ENCODE results near the gene CHRNA7.
"Not testable (repeated sequence)": the region's sequence is repeated elsewhere in the genome, so short reads cannot be mapped to it uniquely, and the experiment has no call there.

Gene CHRNA7

DNA sequence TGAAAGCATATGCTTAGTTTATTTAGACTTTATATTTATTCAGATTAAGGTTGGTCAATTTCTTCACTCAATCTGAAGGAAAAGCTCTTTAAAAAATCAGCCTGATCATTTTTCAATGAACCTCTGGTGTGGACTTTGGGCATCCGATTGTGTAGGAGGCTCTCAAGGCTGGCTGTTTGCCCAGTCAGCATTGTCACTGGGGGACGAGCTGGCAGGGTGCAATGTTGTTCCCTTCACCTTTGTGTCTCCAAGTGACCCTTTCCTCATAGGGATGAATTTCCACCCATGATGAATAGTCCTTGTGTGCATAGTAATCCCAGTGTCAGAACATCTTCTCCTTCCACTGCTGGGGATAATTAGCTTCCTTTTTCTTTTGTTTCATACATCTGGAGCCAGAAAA lies 102.5 kb downstream of the CHRNA7 start:
- 84 to 90% methylated on average over 2 of the region's 2 CpGs for WGBS, 2 experiments
- no peaks in the 10 kb centered on the region for H3K4me1 ChIP-seq (ENCODE audit: control insufficient read depth, insufficient read depth, low read length)

DNA sequence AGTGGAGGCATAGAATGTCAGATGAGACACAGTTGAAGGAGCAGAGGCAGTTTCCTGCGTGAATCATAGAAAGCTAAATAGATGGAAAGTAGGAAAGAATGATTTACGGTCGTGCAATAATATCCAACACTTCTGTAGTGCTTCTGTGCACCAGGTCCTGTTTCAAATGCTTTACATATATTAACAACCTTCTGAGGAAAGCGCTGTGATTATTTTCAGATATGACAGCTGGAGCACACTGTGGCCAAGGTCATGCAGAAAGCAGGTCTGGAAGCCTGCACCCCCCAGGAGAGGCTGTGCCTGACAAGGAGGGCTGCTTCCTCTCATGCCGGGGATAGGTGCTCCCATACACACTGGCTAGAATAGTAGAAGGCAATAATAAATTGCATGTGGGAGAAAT lies 104.5 kb downstream of the CHRNA7 start:
- H3K36me3 ChIP-seq (ENCODE audit: control insufficient read depth, insufficient read depth, low read length): no peaks in the 10 kb centered on the region
- H3K27me3 ChIP-seq (ENCODE audit: control insufficient read depth, insufficient read depth, low read length, poor library complexity, severe bottlenecking): no peaks in the 10 kb centered on the region
- 88 to 94% methylated on average over 5 of the region's 5 CpGs for WGBS, 2 experiments
- H3K4me1 ChIP-seq (ENCODE audit: control insufficient read depth, insufficient read depth, low read length): no peaks in the 10 kb centered on the region
- H3K9me3 ChIP-seq (ENCODE audit: control insufficient read depth, low read length): no peaks in the 10 kb centered on the region
- H3K4me3 ChIP-seq (ENCODE audit: insufficient read depth, low read depth, low read length): no peak overlapping the region
- H3K27ac ChIP-seq (ENCODE audit: insufficient read depth, low read depth, low read length, poor library complexity, severe bottlenecking): no peak overlapping the region

More for the DNA sequence above, 102.5 kb downstream of the CHRNA7 start:
- Histone ChIP-seq H3K27me3 (ENCODE audit: control insufficient read depth, insufficient read depth, low read length, poor library complexity, severe bottlenecking) (no peaks in the 10 kb centered on the region), H3K4me3 (ENCODE audit: insufficient read depth, low read depth, low read length) (no peak overlapping the region), H3K36me3 (ENCODE audit: control insufficient read depth, insufficient read depth, low read length) (no peaks in the 10 kb centered on the region), H3K27ac (ENCODE audit: insufficient read depth, low read depth, low read length, poor library complexity, severe bottlenecking) (no peak overlapping the region), H3K9me3 (ENCODE audit: control insufficient read depth, low read length) (no peaks in the 10 kb centered on the region)

DNA sequence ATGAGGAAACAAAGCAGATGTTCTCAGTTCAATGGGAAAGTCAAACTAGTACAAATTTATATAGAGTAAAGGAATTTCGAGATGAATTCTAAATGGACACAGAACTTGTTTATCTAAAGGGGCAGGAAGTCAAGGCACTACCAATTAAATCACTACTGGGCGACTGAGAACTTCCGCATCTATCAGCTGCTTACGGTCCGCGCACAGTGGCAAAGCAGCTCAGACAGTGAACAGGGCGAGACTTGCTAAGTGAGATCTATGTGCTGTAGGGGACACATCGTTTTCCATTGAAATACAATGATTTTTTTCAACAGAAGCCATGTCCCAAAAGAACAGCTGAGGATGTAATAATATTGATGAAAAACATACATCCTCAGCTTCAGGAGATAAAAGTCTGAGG lies 105.0 kb downstream of the CHRNA7 start:
- H3K4me3 ChIP-seq (ENCODE audit: insufficient read depth, low read depth, low read length): no peak overlapping the region
- H3K36me3 ChIP-seq (ENCODE audit: control insufficient read depth, insufficient read depth, low read length): no peaks in the 10 kb centered on the region
- 94 to 97% methylated on average over 7 to 8 of the region's 8 CpGs for WGBS, 2 experiments
- no peaks in the 10 kb centered on the region for H3K27me3 ChIP-seq (ENCODE audit: control insufficient read depth, insufficient read depth, low read length, poor library complexity, severe bottlenecking)
- H3K4me1 ChIP-seq (ENCODE audit: control insufficient read depth, insufficient read depth, low read length): no peaks in the 10 kb centered on the region
- H3K9me3 ChIP-seq (ENCODE audit: control insufficient read depth, low read length): no peaks in the 10 kb centered on the region
- H3K27ac ChIP-seq (ENCODE audit: insufficient read depth, low read depth, low read length, poor library complexity, severe bottlenecking): no peak overlapping the region

DNA sequence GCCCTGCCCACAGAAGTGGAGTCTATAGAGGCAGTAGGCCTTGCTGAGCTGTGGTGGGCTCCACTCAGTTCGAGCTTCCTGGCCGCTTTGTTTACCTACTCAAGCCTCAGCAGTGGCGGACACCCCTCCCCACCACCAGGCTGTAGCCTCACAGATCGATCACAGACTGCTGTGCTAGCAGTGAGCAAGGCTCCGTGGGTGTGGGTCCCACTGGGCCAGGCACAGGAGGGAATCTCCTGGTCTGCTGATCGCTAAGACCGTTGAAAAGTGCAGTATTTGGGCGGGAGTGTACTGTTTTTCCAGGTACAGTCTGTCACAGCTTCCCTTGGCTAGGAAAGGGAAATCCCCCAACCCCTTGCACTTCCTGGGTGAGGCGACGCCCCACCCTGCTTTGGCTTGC lies 115.2 kb downstream of the CHRNA7 start:
- 92% methylated on average over 10 of the region's 10 CpGs for WGBS, 2 experiments
- H3K9me3 ChIP-seq (ENCODE audit: control insufficient read depth, low read length); H3K4me1 ChIP-seq (ENCODE audit: control insufficient read depth, insufficient read depth, low read length); H3K27me3 ChIP-seq (ENCODE audit: control insufficient read depth, insufficient read depth, low read length, poor library complexity, severe bottlenecking); H3K36me3 ChIP-seq (ENCODE audit: control insufficient read depth, insufficient read depth, low read length); H3K4me3 ChIP-seq (ENCODE audit: insufficient read depth, low read depth, low read length); H3K27ac ChIP-seq (ENCODE audit: insufficient read depth, low read depth, low read length, poor library complexity, severe bottlenecking): not testable (repeated sequence)

DNA sequence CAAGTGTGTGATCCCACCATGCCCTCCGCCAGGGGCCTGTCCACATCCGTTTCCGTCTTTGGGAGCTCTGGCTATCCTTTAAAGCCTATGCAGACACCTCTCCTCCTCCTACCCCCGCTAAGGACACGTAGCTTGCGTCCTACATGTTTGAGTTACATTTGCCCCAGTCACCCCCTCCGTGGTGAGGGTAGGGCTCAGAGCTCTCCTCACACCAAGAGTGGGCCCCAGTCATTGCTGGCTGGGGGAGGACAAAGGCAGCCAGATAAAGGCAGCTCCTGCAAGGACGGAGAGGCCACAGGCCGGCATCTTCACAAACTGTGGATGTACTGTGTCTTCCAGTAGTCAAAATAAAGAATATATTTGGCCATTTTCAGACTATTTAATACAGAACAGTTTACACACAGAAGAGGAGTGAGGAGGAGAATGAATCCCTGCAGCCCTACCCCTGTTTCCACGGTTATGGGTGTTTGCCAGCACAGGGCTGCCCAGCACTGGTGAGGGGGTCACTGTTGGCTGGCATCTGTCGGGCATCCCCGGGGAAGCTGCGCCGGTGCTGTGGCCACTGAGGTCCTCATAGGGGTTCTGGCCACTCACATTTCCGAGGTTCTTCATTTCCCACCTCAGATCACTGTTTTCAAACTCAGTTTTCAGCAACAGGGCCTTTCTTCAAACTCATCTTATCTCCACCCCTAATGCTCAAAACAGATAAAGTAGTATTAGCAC lies 118.7 kb downstream of the CHRNA7 start:
- H3K36me3 ChIP-seq (ENCODE audit: control insufficient read depth, insufficient read depth, low read length): no peaks in the 10 kb centered on the region
- H3K27ac ChIP-seq (ENCODE audit: insufficient read depth, low read depth, low read length, poor library complexity, severe bottlenecking): no peak overlapping the region
- 92 to 94% methylated on average over 15 of the region's 15 CpGs for WGBS, 2 experiments
- H3K9me3 ChIP-seq (ENCODE audit: control insufficient read depth, low read length): no peaks in the 10 kb centered on the region
- H3K27me3 ChIP-seq (ENCODE audit: control insufficient read depth, insufficient read depth, low read length, poor library complexity, severe bottlenecking): no peaks in the 10 kb centered on the region
- H3K4me3 ChIP-seq (ENCODE audit: insufficient read depth, low read depth, low read length): no peak overlapping the region
- H3K4me1 ChIP-seq (ENCODE audit: control insufficient read depth, insufficient read depth, low read length): no peaks in the 10 kb centered on the region

DNA sequence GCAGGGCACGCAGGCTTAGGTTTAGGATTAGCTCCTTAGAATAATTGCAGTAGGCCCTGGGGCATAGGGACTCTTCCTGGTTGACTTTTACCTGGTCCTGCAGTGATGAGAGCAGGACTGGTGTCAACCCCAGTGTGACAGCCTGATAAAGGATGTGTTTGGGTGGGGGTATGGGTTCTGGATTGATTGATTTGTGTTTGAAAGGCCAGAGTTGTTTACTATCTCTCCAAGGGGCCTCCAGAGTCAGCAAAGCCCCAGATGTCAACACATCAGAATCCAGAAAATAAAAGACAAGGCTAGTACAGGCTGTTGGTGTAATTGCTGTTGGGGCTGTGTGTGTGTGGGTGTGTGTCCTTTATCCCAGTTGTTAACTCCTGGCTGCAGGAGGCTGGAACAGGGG lies 122.3 kb downstream of the CHRNA7 start:
- no peak overlapping the region for H3K27ac ChIP-seq (ENCODE audit: insufficient read depth, low read depth, low read length, poor library complexity, severe bottlenecking)
- no peaks in the 10 kb centered on the region for H3K36me3 ChIP-seq (ENCODE audit: control insufficient read depth, insufficient read depth, low read length)
- no peaks in the 10 kb centered on the region for H3K27me3 ChIP-seq (ENCODE audit: control insufficient read depth, insufficient read depth, low read length, poor library complexity, severe bottlenecking)
- WGBS, 2 experiments: 48 to 60% methylated on average over 1 of the region's 1 CpG
- H3K4me3 ChIP-seq (ENCODE audit: insufficient read depth, low read depth, low read length): no peak overlapping the region
- H3K4me1 ChIP-seq (ENCODE audit: control insufficient read depth, insufficient read depth, low read length): no peaks in the 10 kb centered on the region
- H3K9me3 ChIP-seq (ENCODE audit: control insufficient read depth, low read length): no peaks in the 10 kb centered on the region

DNA sequence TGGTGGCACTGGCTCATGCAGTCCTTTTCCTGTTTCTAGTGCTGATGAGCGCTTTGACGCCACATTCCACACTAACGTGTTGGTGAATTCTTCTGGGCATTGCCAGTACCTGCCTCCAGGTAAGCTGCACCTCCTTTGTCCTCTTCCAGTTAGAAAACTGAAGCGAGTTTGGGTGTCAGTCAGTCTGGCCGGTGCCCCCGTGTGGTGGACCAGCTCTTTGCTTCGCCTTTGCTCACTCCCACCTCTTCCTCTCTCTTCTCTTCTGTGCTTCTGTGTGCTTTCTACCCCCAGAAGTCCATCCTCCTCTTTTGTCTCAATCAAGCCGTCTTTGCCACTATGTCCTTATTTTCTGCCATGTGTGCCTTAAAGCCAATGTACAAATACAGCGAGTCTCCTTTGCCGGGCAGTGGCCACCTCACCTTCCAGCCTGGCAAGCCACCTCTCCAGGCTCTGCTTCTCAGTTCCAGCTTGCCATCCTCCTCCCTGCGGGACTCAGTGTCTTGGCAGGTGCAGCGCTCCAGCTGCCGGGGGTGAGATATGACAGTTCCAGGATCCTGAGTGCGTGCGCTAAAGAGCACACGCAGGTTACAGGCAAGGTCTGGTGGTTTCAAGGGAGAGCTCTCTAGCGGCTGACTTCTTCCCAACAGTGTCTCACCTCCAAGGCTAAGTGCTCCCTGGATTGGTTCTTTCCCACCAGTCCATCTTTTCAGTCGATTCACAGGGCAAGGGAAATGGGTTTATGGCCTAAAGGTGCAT lies 123.7 kb downstream of the CHRNA7 start:
- not testable (repeated sequence) for H3K27ac ChIP-seq (ENCODE audit: insufficient read depth, low read depth, low read length, poor library complexity, severe bottlenecking); H3K4me3 ChIP-seq (ENCODE audit: insufficient read depth, low read depth, low read length); H3K4me1 ChIP-seq (ENCODE audit: control insufficient read depth, insufficient read depth, low read length); H3K27me3 ChIP-seq (ENCODE audit: control insufficient read depth, insufficient read depth, low read length, poor library complexity, severe bottlenecking); H3K36me3 ChIP-seq (ENCODE audit: control insufficient read depth, insufficient read depth, low read length); H3K9me3 ChIP-seq (ENCODE audit: control insufficient read depth, low read length)
- no CpG with 5 or more reads among the region's 18 CpGs for WGBS, 2 experiments

DNA sequence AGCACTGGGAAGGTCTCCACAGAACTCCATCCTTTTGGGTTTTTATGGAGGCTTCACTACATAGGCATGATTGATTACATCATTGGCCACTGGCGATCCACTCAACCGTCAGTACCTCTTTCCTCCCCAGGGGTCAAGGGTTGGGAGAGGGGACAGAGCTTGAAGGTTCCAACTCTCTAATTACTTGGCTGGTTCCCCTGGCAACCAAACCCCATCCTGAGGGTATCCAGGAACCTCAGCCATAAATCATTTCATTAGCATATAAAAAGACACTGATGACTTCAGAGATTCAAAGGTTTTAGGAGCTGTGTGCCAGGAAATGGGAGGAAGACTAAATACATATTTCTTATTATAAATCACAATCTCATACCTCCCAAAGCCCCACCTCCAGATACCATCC lies 131.8 kb downstream of the CHRNA7 start:
- not testable (repeated sequence) for H3K4me1 ChIP-seq (ENCODE audit: control insufficient read depth, insufficient read depth, low read length); H3K27me3 ChIP-seq (ENCODE audit: control insufficient read depth, insufficient read depth, low read length, poor library complexity, severe bottlenecking); H3K9me3 ChIP-seq (ENCODE audit: control insufficient read depth, low read length); H3K4me3 ChIP-seq (ENCODE audit: insufficient read depth, low read depth, low read length); H3K36me3 ChIP-seq (ENCODE audit: control insufficient read depth, insufficient read depth, low read length); H3K27ac ChIP-seq (ENCODE audit: insufficient read depth, low read depth, low read length, poor library complexity, severe bottlenecking)
- no CpG with 5 or more reads among the region's 2 CpGs for WGBS, 2 experiments

DNA sequence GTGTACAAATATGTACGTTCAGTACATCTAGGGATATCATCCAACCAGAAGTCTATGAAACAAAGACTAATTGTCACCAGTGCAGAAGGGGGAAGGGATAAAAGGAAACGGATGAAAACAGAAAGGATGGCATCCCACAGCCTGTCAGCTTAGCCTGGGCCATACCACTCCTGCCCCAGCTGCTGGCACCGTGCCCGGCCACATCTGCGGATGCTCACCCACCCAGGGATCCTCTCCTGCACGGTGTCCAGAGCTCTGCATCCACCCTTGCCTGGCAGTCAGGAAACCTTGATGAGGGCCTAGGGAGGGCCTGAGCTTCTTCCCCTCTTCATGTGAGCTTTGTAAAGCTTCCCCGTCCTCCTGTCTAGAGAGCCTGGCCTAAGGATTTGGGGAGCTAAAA lies 133.8 kb downstream of the CHRNA7 start:
- H3K27ac ChIP-seq (ENCODE audit: insufficient read depth, low read depth, low read length, poor library complexity, severe bottlenecking); H3K36me3 ChIP-seq (ENCODE audit: control insufficient read depth, insufficient read depth, low read length): not testable (repeated sequence)
- WGBS, 2 experiments: no CpG with 5 or more reads among the region's 7 CpGs

DNA sequence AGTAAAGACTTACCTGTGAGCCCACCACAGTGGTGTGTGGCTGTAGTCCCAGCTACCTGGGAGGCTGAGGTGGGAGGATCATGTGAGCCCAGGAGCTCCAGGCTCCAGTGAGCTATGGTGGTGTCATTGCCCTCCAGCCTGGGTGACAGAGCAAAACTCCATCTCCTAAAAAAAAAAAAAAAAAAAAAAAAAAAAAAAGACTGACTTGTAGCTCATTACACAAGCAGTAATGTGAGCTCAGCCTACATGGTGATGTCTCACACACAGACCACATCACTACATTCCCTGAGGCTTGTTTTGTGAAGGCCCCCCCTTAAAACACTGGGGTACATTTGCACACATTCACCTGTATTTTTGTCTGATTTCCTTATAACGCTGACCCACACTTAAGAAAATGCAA lies 134.4 kb downstream of the CHRNA7 start:
- H3K4me3 ChIP-seq (ENCODE audit: insufficient read depth, low read depth, low read length); H3K9me3 ChIP-seq (ENCODE audit: control insufficient read depth, low read length); H3K36me3 ChIP-seq (ENCODE audit: control insufficient read depth, insufficient read depth, low read length); H3K4me1 ChIP-seq (ENCODE audit: control insufficient read depth, insufficient read depth, low read length); H3K27me3 ChIP-seq (ENCODE audit: control insufficient read depth, insufficient read depth, low read length, poor library complexity, severe bottlenecking); H3K27ac ChIP-seq (ENCODE audit: insufficient read depth, low read depth, low read length, poor library complexity, severe bottlenecking): not testable (repeated sequence)
- no CpG with 5 or more reads among the region's 1 CpG for WGBS, 2 experiments

More for the DNA sequence above, 133.8 kb downstream of the CHRNA7 start:
- not testable (repeated sequence) for H3K27me3 ChIP-seq (ENCODE audit: control insufficient read depth, insufficient read depth, low read length, poor library complexity, severe bottlenecking); H3K9me3 ChIP-seq (ENCODE audit: control insufficient read depth, low read length); H3K4me1 ChIP-seq (ENCODE audit: control insufficient read depth, insufficient read depth, low read length); H3K4me3 ChIP-seq (ENCODE audit: insufficient read depth, low read depth, low read length)
